Fibroblast of upper back skin (primary cell): ENCODE data around the gene GPATCH2L.

Source experiments
- DNase-seq: peaks from one replicate; pipeline ENCODE4 v3.0.0-alpha.2; 2013

The GPATCH2L gene

DNA sequence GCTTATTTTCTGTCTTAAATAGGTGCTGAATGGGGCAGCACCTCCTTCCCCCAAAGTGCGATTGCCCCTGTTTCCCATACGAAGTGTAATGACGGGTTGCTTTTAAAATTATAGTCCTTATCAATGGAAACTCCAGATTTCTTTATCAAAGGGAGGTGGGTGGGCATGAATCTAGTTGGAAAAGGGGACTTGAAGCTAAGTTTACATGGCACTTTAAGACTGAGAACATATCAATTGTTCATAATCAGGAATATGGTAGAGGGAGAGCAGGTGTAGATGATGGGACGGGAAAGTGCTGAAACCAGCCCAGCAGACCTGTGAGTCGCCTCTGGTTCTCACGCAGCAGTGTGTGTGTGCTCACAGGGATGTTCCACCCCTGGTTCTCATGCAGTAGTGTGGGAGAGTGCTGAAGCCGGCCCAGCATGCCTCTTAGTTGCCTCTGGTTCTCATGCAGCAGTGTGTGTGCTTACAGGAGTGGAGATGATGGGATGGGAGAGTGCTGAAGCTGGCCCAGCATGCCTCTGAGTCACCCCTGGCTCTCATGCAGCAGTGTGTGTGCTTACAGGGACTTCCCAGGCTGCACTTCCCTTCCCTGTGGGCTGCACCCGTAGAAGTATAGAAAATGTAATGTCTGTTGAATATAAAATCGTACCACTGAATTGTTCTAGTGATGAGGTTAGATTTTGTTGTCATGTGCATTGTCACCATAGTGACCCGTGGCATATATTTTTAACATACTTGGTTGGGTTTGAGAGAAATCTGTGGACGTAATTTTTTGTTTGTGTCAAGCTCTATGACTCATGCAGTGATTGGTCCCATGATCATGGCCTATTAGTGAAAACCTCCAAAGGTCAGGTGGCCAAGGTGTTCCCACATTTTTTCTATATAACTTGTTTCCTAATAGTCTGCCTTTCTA lies 51.6 kb downstream of the GPATCH2L start:
- peak; percentile 74 for DNase-seq

DNA sequence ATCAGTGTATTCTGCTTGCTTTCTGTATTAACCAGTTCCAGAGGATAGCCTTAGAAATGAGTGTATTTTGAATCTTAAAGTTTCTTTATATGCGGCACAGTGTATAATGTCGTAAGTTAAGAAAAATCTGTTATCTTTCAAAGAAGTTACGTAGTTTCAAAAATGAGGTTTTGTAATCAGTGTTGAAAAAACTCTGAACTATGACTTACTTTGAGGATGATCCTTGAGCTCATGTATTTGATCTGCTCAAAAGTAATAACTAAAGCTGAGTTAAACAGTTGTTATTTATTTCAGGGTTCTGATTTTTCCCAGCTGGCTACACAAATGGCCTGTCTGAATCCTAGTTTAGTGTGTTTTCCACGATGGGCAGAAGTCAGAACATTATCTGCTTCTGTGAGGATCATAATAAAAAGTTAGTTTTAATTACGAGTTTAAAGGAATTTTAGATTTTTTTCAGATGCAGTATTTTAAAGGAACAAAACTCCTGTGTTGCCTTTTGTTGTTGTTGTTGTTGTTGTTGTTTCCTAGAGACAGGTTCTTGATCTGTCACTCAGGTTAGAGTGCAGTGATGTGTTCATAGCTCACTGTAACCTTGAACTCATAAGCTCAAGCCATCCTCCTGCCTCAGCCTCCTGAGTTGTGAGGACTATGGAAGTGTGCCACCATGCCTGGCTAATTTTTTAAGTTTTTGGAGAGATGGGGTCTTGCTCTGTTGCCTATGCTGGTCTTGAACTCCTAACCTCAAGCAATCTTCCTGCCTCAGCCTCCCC lies 52.9 kb downstream of the GPATCH2L start:
- no peak for DNase-seq

DNA sequence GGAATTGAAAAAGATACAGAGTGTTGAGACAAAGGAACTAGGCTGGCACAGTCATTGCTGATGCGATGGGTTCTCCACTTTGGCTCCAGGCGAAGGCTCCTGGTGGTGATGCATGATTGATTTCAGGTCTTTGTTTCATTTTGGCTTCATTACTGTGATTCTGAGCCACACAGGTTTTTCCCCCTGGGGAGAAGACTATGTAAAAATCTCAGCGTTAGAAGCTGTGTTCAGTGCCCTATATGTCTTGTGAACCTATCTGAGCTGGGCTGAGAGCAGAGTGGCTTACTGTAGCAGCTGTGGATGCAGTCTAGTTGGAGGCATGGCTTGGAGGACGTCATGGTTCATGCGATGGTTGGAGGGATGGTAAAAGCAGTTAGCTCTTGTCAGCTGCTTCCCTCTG lies 54.0 kb downstream of the GPATCH2L start:
- no peak for DNase-seq

DNA sequence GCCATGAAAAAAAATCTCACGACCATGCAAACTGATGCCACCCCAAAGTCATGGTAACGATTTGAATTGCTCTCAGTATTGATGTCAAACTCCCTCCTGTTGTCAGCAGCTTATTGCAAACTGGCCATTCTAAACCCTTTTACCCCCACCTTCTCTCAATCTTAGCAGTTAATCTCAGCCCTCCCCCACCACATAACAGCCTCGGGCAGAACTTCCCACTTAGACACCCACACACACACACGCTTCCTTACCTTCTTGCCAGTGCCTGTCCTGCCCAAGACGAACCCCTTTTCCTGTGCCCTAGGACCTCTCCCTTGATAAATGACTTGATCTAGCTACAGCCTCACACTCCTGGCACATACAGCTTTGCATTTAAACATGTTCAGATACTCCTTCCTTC lies 56.6 kb downstream of the GPATCH2L start:
- no peak for DNase-seq

DNA sequence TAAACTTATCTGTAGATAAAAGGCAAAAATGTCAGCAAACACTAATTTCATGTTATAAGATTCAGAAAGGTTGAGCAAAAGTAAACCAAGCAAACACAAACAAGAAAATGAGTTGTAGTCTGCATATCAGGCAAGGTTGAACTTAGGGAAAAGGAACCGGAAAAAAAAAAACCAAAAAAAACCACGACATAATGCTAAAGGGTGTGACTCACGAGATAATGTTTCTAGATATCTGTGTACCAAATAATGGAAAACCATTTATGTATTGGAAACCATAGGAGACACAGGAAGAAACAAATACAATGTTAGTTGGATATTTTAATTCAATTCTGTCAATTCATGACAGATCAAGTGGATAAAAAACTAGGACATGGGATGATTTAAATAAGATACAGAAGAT lies 60.5 kb downstream of the GPATCH2L start:
- DNase-seq: no peak

DNA sequence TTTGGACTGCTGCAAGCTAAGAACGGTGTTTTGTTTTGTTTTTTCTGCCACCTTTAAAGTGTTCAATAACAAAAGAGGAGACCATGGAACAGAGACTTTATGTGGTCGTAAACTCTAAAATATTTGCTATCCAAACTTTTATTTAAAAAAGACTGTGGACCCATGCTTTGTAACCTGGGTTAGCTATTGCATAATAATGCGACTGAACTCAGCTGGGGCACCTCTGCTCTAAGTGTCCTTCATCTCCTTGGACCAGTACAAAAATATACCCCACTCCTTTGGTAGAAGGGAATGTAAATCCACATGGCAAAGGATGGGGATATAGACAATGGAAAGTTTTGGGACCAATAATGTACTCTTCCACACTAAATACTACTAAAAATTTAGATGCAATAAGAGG lies 65.5 kb downstream of the GPATCH2L start:
- no peak for DNase-seq

DNA sequence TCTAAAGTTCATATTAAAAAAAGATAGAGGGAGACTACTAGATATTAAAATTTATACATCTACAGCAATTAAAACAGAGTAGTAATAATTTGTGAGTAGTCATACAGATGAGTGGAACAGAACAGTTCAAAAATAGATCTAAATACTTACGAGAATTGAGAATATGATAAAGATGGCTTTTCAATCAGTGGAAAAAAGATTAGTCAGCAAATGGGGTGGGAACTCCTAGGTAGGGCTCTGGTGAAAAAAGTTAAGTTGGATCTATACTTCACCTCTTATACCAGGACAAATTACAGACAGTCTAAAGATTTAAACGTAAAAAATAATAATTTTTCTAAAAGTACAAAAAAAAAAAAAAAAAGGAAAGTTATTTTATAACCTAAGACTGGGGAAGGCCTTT lies 66.9 kb downstream of the GPATCH2L start:
- DNase-seq: no peak

DNA sequence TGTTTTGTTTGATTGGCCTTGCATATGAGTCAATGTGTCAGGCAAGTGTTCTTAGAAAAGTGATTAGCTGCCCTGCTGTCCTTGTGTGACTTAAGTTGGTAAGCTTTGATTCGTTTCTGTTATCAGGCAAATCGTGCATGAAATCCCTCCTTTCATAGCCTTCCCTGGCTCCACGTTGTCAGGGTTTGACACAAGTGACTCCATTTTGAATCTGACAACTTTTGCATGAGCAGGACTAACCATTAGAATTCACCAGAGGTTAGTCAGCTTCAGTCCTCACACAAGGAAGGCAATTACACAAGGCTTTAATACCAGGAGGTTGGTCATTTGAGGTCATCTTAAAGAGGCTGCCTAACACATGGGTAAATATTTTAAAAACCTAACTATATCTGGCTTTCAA lies 68.2 kb downstream of the GPATCH2L start:
- no peak for DNase-seq

DNA sequence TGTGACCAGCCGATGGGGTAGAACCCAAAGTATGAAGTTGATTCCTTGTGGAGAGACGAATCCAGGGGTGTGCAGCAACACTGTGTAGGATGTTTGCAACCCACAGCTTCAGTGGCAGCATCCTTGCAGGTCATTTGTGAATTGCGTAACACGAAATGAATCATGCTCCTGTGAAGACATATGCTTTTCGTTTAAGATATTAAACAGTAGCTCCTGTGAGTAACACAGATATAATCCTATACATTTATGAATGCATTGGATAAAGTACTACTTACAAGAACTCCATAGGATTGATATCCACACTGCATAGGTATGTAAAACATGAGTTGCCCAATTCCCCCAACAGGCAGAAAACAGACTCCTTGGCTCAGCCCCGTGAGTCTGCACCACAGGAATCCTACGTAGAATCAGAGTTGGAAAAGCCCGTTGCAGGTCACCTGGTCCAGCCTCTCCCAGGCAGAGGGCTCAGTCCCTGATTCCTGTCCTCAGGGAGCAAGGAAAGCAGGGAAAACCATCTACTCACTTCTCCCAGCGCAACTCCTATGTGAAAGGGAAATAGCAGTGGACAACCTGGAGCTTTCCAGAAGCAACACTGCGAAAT lies 75.8 kb downstream of the GPATCH2L start:
- DNase-seq: peak; percentile 94

DNA sequence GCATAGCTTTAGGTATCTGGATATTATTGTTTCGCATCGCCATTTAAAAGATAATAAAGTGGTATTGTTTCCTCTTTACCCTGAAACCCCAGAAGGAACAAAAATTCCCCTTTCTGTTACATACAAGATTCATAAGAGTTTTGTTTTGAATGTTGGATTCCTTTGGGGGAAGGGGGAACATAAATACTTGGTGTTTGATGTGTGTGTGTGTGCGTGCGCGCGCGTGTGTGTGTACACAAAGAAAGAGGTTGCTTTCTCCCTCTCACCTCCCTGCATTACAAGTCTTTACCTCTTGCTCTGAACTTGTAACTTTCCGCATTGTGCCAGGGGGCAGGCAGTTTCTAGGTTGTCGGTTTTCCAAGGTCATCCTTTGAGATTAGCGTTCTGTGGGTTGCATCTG lies 76.4 kb downstream of the GPATCH2L start:
- DNase-seq: peak; percentile 7

DNA sequence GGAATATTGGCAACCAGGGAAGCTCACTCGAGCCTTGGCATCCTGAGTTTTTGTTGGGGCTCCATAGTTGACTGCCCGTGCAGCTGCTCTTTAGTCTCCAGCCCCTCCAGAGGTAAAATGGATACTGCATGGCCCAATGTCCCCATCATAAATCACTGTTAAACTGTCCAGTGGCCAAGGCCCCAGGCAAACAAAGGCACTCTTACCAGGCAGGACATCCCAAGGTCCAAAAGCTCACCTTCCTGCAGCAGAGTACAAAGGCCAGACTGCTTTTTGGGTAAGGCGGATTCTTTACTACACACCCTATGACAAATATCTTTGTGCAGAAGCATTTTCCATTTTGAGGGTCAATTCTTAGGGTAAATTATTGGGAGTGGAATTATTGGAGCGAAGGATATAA lies 81.1 kb downstream of the GPATCH2L start:
- no peak for DNase-seq

DNA sequence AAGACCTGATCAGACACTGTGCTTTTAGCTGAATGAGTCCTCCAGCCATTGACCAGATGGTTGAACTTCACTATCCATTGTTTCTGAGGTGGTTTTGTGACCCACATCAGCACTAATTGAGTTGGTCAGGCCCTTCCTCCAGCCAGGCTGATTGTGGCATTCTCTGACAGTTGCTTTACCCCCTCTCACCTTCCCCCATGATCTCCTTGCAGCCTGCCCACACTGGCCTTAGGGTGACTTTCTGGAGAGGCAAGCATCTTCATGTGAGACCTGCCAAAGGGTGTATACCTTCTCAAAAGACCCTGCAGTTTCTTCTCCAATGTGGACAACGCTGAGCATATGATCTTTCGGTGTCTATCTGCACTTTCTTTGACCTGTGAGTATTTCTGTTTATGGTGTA lies 83.9 kb downstream of the GPATCH2L start:
- no peak for DNase-seq

DNA sequence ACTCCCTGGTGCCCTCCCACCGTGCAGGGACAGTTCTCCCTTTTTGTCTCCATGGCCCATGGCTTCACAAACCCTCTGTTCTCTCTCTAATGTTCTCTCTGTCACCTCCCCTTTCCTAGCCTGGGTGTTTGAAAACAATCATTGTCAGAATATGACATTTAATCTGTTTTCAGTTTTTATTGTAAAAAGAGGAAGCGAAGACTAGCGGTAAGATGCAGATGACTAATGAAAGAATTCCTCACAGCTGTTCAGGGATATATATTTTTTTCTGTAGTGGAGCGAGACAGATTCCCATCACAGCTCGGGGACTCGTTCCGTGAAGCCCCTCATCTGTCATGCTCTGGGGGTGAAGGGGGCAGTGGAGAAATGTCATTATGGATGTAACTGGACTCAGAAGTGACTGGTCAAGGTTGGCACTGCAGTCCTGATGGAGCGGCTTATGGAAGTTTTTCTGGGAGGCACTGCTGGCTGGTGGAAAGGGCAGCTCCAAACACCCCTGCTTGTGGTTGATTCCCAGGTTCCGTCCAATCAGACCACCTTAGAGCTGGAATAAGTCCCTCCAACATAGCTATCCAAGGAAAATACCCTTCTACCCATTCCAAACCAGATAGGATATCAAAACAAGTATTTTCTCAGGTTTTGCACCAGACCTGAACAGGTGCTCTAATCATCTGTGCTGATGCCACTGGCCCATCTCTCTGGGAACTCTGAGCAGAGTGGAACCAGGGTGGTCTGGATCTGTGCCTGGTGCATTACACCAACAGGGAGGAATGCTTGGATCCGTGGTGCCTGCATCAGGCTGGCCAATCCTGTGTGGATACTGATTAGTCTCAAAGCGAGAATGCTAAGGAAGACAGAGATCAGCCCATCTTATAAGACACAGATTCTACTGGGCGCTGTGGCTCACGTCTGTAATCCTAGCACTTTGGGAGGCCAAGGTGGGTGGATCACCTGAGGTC lies 84.7 kb downstream of the GPATCH2L start:
- peak; percentile 17 for DNase-seq

DNA sequence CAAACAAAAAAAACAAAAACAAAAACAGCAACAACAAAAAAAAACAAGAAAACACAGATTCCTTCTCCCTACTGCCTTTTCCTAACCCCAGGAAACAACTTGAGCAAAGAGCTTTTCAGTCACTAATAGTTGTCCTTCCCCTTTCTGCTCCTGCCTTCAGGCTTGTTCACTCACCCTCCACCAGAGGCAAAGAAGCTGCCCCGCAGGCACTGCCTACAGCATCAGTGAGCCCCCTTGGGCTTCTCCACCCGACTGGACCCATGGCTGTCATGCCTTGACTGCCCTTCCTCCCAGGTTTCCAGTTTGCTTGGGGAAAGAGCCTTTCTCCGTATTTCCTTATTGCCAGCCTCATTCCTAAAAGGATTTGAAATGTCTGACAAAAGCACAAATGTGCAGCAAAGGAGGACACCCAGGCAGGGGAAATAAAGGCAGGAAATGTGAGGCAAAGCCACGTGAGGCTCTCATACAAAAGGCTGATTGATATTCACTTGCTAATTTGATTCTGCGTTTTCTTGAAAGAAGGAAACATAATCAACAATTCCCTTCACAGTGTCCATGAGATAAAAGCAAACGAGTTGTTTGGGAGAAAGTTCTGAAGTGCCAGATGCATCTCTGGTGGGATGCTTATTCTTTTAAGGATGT lies 85.7 kb downstream of the GPATCH2L start:
- DNase-seq: no peak

DNA sequence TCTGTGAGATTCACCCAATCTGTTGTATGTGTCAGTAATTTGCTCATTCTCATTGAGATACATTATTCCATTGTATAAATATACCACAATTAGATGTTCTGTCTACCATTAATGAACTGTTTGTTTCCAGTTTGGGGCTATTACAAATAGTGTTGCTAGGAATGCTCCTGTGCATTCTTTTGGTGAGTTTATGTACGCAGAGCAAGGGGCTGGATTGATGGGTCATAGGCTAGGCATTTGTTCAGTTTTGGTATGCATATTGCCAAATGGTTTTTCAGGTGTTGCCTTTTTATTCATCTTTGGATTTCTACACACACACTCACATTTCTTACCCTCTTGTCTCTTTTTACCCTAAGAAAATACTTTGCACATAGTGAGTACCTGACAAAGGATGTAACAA lies 93.4 kb downstream of the GPATCH2L start:
- DNase-seq: peak; percentile 9

DNA sequence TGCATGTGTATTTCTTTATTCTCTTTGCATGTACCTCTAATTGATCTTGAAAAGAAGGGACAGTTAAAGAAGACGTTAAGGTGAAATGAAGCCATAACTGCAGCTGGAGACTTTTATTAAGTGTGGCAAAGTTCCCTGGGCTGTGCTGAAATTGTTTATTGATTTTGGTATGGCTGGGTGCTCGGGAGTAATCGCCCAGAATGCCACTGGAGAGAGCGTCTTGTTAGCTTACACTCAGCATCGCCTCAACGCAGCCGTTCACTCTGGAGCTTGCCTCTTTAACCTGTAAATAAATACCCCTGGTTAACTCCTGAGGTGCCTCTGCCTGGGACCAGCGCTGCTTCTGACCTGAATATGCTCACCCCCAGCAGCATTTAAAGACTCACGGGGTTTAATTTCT lies 98.6 kb downstream of the GPATCH2L start:
- no peak for DNase-seq

DNA sequence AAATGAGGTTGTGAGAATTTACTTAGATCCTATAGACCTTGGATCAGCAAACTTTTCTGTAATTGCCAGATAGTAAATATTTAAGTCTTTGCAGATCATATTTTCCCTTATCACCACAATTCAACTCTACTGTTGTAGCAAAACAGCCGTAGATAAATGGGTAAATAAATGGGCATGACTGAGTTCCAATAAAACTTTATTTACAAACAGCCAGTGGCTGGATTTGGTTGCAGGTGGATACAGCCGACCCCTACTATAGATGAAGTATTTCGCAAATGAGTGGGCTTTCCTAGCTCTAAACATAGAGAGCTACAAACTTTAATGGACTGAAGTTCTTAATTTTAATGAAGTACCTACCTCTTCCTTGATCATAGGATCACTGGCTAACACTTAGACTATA lies 100.7 kb downstream of the GPATCH2L start:
- DNase-seq: no peak

DNA sequence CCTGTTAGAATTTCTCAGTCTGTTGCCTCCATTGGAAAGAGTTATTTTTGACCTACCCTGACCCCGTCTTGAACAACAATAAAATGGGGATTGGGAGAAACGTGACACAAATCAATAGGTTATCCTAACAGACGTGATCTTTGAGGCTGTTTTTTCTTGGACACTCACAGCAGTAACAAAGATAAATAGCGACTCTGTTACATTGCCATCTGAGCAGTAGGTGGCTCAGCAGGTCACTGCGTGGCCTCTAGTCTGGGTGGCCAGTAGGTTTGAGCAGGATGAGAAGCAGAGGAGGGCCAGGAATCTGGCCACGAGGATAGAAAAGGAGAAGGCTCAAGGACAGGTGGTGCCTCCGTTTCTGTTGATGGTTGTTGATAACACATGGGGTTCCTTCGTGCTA lies 101.4 kb downstream of the GPATCH2L start:
- DNase-seq: no peak

DNA sequence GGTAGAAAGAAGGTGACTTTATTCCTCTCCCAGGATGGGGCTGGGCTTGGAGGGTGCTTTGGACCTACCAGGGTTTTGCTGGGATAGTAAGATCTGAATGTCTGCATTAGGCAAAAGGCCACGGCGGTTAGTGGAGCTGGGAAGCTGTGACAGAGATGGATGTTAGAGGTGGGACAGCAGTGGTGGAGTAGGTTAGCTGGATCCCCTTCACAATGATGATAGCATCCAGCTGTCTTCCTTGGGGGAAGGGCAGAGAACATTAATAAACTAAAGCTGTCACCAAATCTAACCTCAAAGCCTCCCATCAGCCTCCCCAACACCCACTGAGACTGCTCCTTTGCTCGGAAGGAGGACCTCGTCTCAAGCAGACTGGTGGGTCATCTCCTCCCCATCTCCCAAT lies 104.8 kb downstream of the GPATCH2L start:
- peak; percentile 71 for DNase-seq

DNA sequence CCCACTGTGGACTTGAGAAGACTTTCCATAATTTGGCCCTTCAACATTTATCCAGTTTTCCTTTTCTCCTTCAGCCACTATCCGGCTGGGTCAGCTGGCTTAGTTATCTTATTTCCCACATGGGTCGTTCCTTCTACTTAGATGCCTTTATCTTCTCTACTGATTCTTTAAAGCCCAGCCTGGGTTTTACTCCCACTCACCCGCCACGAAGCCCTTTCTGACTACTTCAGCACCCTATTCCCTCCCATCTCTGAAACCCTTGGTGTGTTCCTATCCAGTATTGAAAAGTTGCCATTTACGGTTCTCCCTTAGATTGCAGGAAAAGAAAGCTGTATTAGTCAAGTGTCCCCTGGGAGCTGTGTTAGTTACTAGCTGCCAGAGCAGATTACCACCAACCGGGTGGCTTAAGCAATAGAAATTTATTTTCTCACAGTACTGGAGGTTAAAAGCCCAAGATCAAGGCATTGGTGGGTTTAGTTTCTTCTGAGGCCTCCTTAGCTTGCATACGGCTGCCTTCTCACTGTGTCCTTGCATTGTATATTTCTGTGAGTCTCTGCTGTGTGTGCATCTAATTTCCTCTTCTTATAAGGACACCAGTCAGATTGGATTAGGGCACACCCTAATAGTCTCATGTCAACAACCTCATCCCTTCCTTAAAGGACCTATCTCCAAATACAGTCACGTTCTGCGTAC lies 105.5 kb downstream of the GPATCH2L start:
- DNase-seq: peak; percentile 76

DNA sequence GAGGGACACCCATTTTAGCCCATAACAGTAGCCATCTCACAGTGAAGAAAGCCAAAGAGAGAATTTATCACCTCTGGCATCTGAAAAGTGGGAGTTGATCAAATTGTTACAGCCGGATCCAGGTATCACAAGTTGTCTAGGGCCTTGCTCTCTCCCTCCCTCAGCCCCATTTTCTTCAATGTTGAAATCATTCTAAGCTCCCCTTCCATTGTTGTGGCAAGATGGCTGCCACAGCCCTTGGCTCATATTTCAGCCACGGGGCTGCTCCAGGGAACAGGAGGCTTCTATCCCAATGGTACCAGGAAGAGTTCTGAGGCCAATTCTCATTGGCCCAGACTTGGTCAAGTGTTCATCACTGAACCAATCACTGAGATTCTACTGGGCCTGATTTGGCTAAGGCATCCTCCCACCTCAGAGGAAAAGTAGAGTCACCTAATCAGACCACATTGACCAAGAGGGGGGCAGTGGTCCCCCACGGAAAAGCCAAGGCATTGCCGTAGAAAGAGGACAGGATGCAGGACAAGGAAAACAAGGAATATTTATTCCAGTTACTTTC lies 106.2 kb downstream of the GPATCH2L start:
- no peak for DNase-seq
